HepG2 (cell line): ENCODE data around the gene MYL6. TPM values are rescaled to one million over a fixed set of nuclear protein-coding genes. Genes with fewer than 3 reads are reported as not detected.

Experiments used
- CBX5 ChIP-seq: sonication (generic); formaldehyde crosslinking; IDR thresholded peaks from 2 replicates; pipeline ENCODE4 v1.4.0; 2020; ENCODE audit warnings: missing genetic modification reagents, borderline replicate concordance
- ETV5 ChIP-seq: IDR thresholded peaks from 2 replicates; pipeline ENCODE4 v1.6.1; 2018; ENCODE audit warnings: missing biosample characterization, missing genetic modification reagents, inconsistent platforms, borderline replicate concordance
- ETV6 ChIP-seq: sonication (generic); formaldehyde crosslinking; conservative IDR thresholded peaks from 2 replicates; pipeline ENCODE4 v1.4.0; 2020; ENCODE audit warnings: missing genetic modification reagents
- JARID2 ChIP-seq: sonication (generic); formaldehyde crosslinking; IDR thresholded peaks from 2 replicates; pipeline ENCODE4 v1.8.1; 2023; ENCODE audit warnings: missing genetic modification reagents, inconsistent platforms; ENCODE audit not compliant: insufficient replicate concordance
- JDP2 ChIP-seq: sonication (generic); formaldehyde crosslinking; IDR thresholded peaks from 2 replicates; pipeline ENCODE4 v1.8.1; 2022; ENCODE audit warnings: missing genetic modification reagents, borderline replicate concordance
- KLF11 ChIP-seq: IDR thresholded peaks from 2 replicates; pipeline ENCODE4 v1.6.1; 2016; ENCODE audit warnings: missing compliant biosample characterization
- KLF16 ChIP-seq, 2 experiments: sonication (generic) in 1 of 2; formaldehyde crosslinking in 1 of 2; IDR thresholded peaks; 2 replicates each; pipeline versions ENCODE4 v1.6.1 to v1.8.0; 2016 to 2023; ENCODE audit warnings: missing genetic modification reagents in 2 of 2, missing compliant biosample characterization in 1 of 2
- MEF2D ChIP-seq: sonication (generic); formaldehyde crosslinking; IDR thresholded peaks from 2 replicates; pipeline ENCODE4 v1.5.1; 2020; ENCODE audit warnings: mild to moderate bottlenecking, missing genetic modification reagents
- RELA ChIP-seq: sonication (generic); formaldehyde crosslinking; IDR thresholded peaks from 2 replicates; pipeline ENCODE4 v1.4.0; 2020; ENCODE audit warnings: missing genetic modification reagents
- SIX1 ChIP-seq: sonication (generic); formaldehyde crosslinking; IDR thresholded peaks from 2 replicates; pipeline ENCODE4 v1.4.0; 2020; ENCODE audit warnings: missing genetic modification reagents, borderline replicate concordance
- SRSF1 ChIP-seq: fragments of 200-400 bp; formaldehyde crosslinking; optimal IDR thresholded peaks from 2 replicates; pipeline ENCODE3; 2017; ENCODE audit warnings: mild to moderate bottlenecking, low read depth, low read length, moderate library complexity
- TOE1 ChIP-seq: sonication (generic); formaldehyde crosslinking; IDR thresholded peaks from 2 replicates; pipeline ENCODE4 v1.4.0; 2020; ENCODE audit warnings: mild to moderate bottlenecking, missing genetic modification reagents
- TP53 ChIP-seq: sonication (generic); formaldehyde crosslinking; conservative IDR thresholded peaks from 2 replicates; pipeline ENCODE4 v1.4.0; 2020; ENCODE audit warnings: missing genetic modification reagents
- ZBTB7B ChIP-seq: sonication (generic); formaldehyde crosslinking; IDR thresholded peaks from 2 replicates; pipeline ENCODE4 v1.4.0; 2020; ENCODE audit warnings: missing genetic modification reagents
- ZNF224 ChIP-seq: sonication (generic); formaldehyde crosslinking; IDR thresholded peaks from 2 replicates; pipeline ENCODE4 v1.5.0; 2020; ENCODE audit warnings: mild to moderate bottlenecking, missing genetic modification reagents
- ZNF292 ChIP-seq: sonication (generic); formaldehyde crosslinking; IDR thresholded peaks from 2 replicates; pipeline ENCODE4 v1.8.1; 2022; ENCODE audit warnings: mild to moderate bottlenecking, low read depth, missing genetic modification reagents, borderline replicate concordance
- ZNF350 ChIP-seq: sonication (generic); formaldehyde crosslinking; IDR thresholded peaks from 2 replicates; pipeline ENCODE4 v1.4.0; 2020; ENCODE audit warnings: mild to moderate bottlenecking, low read depth, missing genetic modification reagents, borderline replicate concordance
- ZNF558 ChIP-seq: sonication (generic); formaldehyde crosslinking; IDR thresholded peaks from 2 replicates; pipeline ENCODE4 v1.9.0; 2022; ENCODE audit warnings: mild to moderate bottlenecking, missing genetic modification reagents, borderline replicate concordance
- ZNF674 ChIP-seq: sonication (generic); formaldehyde crosslinking; IDR thresholded peaks from 2 replicates; pipeline ENCODE4 v1.5.0; 2020; ENCODE audit warnings: low read depth, mild to moderate bottlenecking, missing genetic modification reagents
- polyA plus RNA-seq, 8 experiments: library from polyadenylated mRNA; depleted of rRNA in 3 of 8; stranded (reverse) in 7 of 8; unstranded in 1 of 8; fragments of >200 nt; fragmentation: Illumina TruSeq in 4 of 8; extraction: Trizol in 4 of 8; gene quantifications; 2 replicates each; pipeline versions ENCODE4 v1.2.1 to v1.2.3, GENCODE V29; 2011 to 2016; ENCODE audit warnings: low read depth in 4 of 8, missing spikeins in 1 of 8, mixed read lengths in 1 of 8; ENCODE audit not compliant: insufficient read depth in 1 of 8
- total RNA-seq, 5 experiments: library from RNA; depleted of rRNA; stranded (reverse); fragments of >200 nt; fragmentation: Illumina TruSeq; extraction: Trizol; gene quantifications; 2 replicates each; pipeline ENCODE4 v1.2.3, GENCODE V29; 2016; ENCODE audit warnings: low read depth in 1 of 5
- TF ChIP-seq, protein P1 (sequence below): sonication (generic); formaldehyde crosslinking; IDR thresholded peaks from 2 replicates; pipeline ENCODE4 v1.8.0; 2022; ENCODE audit warnings: missing genetic modification reagents, mild to moderate bottlenecking, inconsistent platforms, borderline replicate concordance
- TF ChIP-seq, protein P2 (sequence below): sonication (generic); formaldehyde crosslinking; IDR thresholded peaks from 2 replicates; pipeline ENCODE4 v1.4.0; 2020; ENCODE audit warnings: mild to moderate bottlenecking, missing genetic modification reagents
- TF ChIP-seq, protein P3 (sequence below): sonication (generic); formaldehyde crosslinking; IDR thresholded peaks from 2 replicates; pipeline ENCODE4 v1.4.0; 2020; ENCODE audit warnings: mild to moderate bottlenecking, low read depth, missing genetic modification reagents
- TF ChIP-seq, protein P4 (sequence below): IDR thresholded peaks from 2 replicates; pipeline ENCODE4 v1.6.1; 2012; ENCODE audit warnings: low read depth, low read length, improper control_type of control experiment
- TF ChIP-seq, protein P5 (sequence below): sonication (generic); formaldehyde crosslinking; IDR thresholded peaks from 2 replicates; pipeline ENCODE4 v1.5.0; 2020; ENCODE audit warnings: missing genetic modification reagents

Gene MYL6
- total and polyA plus RNA-seq, 2 of the 13 experiments (the other 11 are each of a cell fraction or from before 2014, with no cell fraction given) = 1,127 to 1,192 TPM

DNA sequence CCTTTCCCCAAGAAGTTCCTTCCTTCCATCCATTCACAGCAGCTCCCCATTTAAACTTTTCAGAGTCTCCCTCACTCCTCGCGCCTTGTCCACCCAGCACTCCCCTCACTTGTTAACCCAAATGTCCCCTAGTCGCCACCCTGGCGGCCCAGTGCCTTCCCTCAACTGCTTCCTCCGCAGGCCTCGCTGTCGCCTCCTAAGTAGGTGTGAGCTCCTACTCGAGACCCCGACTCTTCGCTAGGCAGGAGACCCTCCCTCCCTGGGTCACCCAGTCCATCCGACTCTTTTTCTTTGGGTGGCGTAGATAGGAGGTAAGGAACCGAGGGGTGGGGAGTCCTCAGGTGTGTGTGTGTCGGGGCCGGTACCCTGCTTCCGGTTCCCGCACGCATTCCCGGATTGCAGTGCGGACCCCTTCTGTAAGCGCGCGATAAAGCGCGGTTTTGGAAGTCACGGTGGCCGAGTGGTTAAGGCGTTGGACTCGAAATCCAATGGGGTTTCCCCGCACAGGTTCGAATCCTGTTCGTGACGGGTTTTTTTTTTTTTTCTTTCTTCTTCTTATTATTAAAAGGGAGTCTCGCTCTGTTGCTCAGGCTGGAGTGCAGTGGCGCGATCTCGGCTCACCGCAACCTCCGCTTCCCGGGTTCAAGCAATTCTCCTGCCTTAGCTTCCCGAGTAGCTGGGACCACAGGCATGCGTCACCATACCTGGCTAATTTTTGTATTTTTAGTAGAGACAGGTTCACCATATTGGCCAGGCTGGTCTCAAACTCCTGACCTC, 31.9 kb downstream of the MYL6 start (continued):
- TF ChIP-seq ZNF292 (CRISPR knock-in tag) = no peak; the same call in 1 of the 2 replicates
- no peak; the same call in 1 of the 2 replicates for TF ChIP-seq JDP2 (CRISPR knock-in tag)
- TF ChIP-seq, protein P1, sequence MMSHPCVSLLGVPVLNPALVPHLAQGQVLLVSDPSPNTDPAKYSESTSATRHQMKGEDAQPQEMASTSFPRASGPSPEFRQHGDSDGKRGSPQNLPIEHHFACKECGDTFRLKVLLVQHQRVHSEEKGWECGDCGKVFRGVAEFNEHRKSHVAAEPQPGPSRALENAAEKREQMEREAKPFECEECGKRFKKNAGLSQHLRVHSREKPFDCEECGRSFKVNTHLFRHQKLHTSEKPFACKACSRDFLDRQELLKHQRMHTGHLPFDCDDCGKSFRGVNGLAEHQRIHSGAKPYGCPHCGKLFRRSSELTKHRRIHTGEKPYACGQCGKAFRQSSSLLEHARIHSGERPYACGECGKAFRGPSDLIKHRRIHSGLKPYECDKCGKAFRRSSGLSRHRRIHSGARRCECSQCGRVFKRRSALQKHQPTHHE (CRISPR knock-in tag) = 0 out of 2 replicates have a peak, but pooled peaks have one; percentile 5
- TF ChIP-seq ZBTB7B (CRISPR knock-in tag) = peak; percentile 76
- TF ChIP-seq, protein P2, sequence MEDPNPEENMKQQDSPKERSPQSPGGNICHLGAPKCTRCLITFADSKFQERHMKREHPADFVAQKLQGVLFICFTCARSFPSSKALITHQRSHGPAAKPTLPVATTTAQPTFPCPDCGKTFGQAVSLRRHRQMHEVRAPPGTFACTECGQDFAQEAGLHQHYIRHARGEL (CRISPR knock-in tag) = no peak
- 0 out of 2 replicates have a peak, but pooled peaks have one; percentile 60 for TF ChIP-seq ETV6 (CRISPR knock-in tag)
- no peak for TF ChIP-seq ZNF674 (CRISPR knock-in tag)
- peak; percentile 24; the same call in 1 of the 2 replicates for TF ChIP-seq TOE1 (CRISPR knock-in tag)
- TF ChIP-seq ZNF558 = no peak; the same call in 1 of the 2 replicates
- TF ChIP-seq MEF2D (CRISPR knock-in tag) = peak; percentile 86
- TF ChIP-seq, protein P3, sequence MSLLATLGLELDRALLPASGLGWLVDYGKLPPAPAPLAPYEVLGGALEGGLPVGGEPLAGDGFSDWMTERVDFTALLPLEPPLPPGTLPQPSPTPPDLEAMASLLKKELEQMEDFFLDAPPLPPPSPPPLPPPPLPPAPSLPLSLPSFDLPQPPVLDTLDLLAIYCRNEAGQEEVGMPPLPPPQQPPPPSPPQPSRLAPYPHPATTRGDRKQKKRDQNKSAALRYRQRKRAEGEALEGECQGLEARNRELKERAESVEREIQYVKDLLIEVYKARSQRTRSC = 0 out of 2 replicates have a peak, but pooled peaks have one; percentile 42
- peak; percentile 93 for TF ChIP-seq ZNF350 (CRISPR knock-in tag)
- TF ChIP-seq, protein P4, sequence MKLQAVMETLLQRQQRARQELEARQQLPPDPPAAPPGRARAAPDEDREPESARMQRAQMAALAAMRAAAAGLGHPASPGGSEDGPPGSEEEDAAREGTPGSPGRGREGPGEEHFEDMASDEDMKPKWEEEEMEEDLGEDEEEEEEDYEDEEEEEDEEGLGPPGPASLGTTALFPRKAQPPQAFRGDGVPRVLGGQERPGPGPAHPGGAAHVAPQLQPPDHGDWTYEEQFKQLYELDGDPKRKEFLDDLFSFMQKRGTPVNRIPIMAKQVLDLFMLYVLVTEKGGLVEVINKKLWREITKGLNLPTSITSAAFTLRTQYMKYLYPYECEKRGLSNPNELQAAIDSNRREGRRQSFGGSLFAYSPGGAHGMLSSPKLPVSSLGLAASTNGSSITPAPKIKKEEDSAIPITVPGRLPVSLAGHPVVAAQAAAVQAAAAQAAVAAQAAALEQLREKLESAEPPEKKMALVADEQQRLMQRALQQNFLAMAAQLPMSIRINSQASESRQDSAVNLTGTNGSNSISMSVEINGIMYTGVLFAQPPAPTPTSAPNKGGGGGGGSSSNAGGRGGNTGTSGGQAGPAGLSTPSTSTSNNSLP = no peak
- TF ChIP-seq, protein P5, sequence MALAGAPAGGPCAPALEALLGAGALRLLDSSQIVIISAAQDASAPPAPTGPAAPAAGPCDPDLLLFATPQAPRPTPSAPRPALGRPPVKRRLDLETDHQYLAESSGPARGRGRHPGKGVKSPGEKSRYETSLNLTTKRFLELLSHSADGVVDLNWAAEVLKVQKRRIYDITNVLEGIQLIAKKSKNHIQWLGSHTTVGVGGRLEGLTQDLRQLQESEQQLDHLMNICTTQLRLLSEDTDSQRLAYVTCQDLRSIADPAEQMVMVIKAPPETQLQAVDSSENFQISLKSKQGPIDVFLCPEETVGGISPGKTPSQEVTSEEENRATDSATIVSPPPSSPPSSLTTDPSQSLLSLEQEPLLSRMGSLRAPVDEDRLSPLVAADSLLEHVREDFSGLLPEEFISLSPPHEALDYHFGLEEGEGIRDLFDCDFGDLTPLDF = 0 out of 2 replicates have a peak, but pooled peaks have one; percentile 11
- TF ChIP-seq RELA (CRISPR knock-in tag) = peak; percentile 71; the same call in 1 of the 2 replicates
- TF ChIP-seq KLF16 (CRISPR knock-in tag; IDR thresholded peaks at IDR 0.05) = 0 out of 4 replicates have a peak, but pooled peaks of 1 of the 2 experiments have one; percentile 34
- no peak; the same call in 1 of the 2 replicates for TF ChIP-seq SIX1 (CRISPR knock-in tag)
- TF ChIP-seq ETV5 (CRISPR knock-in tag) = peak; percentile 92
- TF ChIP-seq CBX5 (CRISPR knock-in tag) = no peak
- 0 out of 2 replicates have a peak, but pooled peaks have one; percentile 53 for TF ChIP-seq TP53 (CRISPR knock-in tag)
- TF ChIP-seq ZNF224 = 0 out of 2 replicates have a peak, but pooled peaks have one; percentile 17
- TF ChIP-seq SRSF1 = peak; percentile 73
- peak; percentile 18 for TF ChIP-seq JARID2 (CRISPR knock-in tag)
- no peak for TF ChIP-seq KLF11 (CRISPR knock-in tag)
